HG03108 (cell line): ENCODE data around the gene INTS15.
A peak's percentile ranks its signal among the peaks of the same experiment; 100 is the strongest.

Experiments used
- ATAC-seq: cut with Tn5 transposase; IDR thresholded peaks from one replicate; pipeline ENCODE4 v1.9.1; 2021; ENCODE audit warnings: moderate library complexity; ENCODE audit not compliant: unreplicated experiment

INTS15 gene

GRCh38 chr7:6589829-6590644, at the start of gene INTS15:
Gene INTS15, plus strand, starts transcription at chr7:6590021. Its CDS starts 263 bp downstream, at chr7:6590284.
- peak; percentile 80 for ATAC-seq

GRCh38 chr7:6542368-6542767, 47.5 kb upstream of the INTS15 start:
- no peak for ATAC-seq

- ATAC-seq, result no peak
These were observed 44.3 kb upstream of the INTS15 start for GRCh38 chr7:6545398-6546126.

GRCh38 chr7:6546498-6547251, 43.1 kb upstream of the INTS15 start:
- ATAC-seq, result no peak

GRCh38 chr7:6547400-6547799, 42.4 kb upstream of the INTS15 start:
- no peak for ATAC-seq

- ATAC-seq, result no peak
These were observed 38.8 kb upstream of the INTS15 start, which contains the start of gene GRID2IP for GRCh38 chr7:6551016-6551511. Gene GRID2IP, minus strand, starts transcription at chr7:6551461. Its CDS starts 25 bp downstream, at chr7:6551436.

- no peak for ATAC-seq
These were observed 36.3 kb upstream of the INTS15 start for GRCh38 chr7:6553448-6554044.

- no peak for ATAC-seq
These were observed 35.0 kb upstream of the INTS15 start for GRCh38 chr7:6554848-6555247.

- no peak for ATAC-seq
These were observed 33.6 kb upstream of the INTS15 start for GRCh38 chr7:6556196-6556595.

GRCh38 chr7:6558837-6559236, 31.0 kb upstream of the INTS15 start:
- no peak for ATAC-seq

GRCh38 chr7:6559896-6560295, 29.9 kb upstream of the INTS15 start:
- no peak for ATAC-seq

- ATAC-seq, result no peak
These were observed 27.7 kb upstream of the INTS15 start for GRCh38 chr7:6562106-6562505.

GRCh38 chr7:6563936-6564770, 25.7 kb upstream of the INTS15 start:
- no peak for ATAC-seq

- ATAC-seq, result no peak
These were observed 24.2 kb upstream of the INTS15 start for GRCh38 chr7:6565655-6566054.

GRCh38 chr7:6567886-6568285, 21.9 kb upstream of the INTS15 start:
- ATAC-seq, result no peak

- no peak for ATAC-seq
These were observed 18.6 kb upstream of the INTS15 start for GRCh38 chr7:6571160-6571779.

- ATAC-seq, result no peak
These were observed 14.4 kb upstream of the INTS15 start for GRCh38 chr7:6575281-6576023.

- no peak for ATAC-seq
These were observed 13.6 kb upstream of the INTS15 start for GRCh38 chr7:6576024-6576866.
